Right ventricle myocardium superior (tissue), 1 donor: Measurements from ENCODE around the gene CTBP2. TPM values are rescaled to one million over a fixed set of nuclear protein-coding genes. Genes with fewer than 3 reads are reported as not detected.

ENCODE experiments used
- ATAC-seq: fragments of 200-7000 bp; cut with Tn5 transposase; one replicate; pipeline ENCODE4 v1.9.1; 2020; ENCODE audit warnings: mild to moderate bottlenecking; ENCODE audit not compliant: poor library complexity
- DNase-seq: peaks from one replicate; pipeline ENCODE4 v3.0.0-alpha.2; 2020
- intact Hi-C: fragments of 100-400 bp; cut with DNase I; formaldehyde crosslinking; loops from one replicate; pipeline ENCODE4 v1.11.2; 2022
- total RNA-seq: library from RNA; stranded (reverse); fragmentation: NEBNext Ultra II Directional; extraction: Animal tissue kit (Norgen Biotek cat#: 25700); gene quantifications from one replicate; pipeline ENCODE4 v1.2.1, GENCODE V29; 2021
- donor health status: DM: no; HTN: yes; CAD: no; lungs with severe emphysema.

CTBP2 gene
- total RNA-seq, 1 donor from 2014 or later: 29.4 TPM

DNA sequence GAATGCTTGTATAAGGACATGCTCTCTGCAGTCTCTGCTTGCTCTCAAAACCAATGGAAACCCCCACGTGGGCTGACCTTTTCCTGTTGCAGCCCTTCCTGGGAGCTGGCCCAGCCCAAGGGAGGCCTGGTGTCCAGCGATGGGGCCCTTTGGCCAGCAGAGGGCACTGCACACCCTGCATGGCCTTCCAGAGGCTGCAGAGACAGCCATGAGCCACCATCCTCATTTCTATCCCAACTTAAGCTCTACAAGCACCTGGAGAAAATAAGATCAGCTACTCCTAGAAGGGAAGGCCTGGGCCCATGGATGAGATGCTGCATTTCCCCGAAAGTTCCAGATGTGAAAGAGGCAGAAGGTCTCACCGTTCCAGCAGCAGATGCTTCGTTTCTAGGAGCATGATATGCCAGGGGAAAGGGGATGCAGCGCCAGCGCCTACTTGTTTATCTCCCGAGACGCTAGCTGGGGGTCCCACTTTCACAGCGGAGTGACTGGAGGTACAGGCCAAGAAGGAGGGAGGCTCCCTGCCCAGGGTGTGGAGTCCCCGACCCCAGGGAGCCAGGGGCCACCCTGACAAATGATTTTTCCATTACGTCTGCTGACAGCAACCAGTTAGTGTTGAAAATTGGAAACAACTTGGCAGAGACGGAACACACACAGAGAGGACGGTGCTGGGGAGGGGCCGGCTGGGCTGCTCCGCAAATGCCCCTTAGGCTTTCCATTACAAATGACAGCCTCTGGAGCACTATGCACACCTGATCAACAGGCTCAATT is 112.1 kb downstream of the CTBP2 start:
- peak; percentile 92 for DNase-seq
- intact Hi-C loops: loop anchor here (10.0 kb wide), 2 partner anchors 53 to 297 kb away; no protein-coding TSS in a partner anchor
- ATAC-seq: peak; percentile 94

DNA sequence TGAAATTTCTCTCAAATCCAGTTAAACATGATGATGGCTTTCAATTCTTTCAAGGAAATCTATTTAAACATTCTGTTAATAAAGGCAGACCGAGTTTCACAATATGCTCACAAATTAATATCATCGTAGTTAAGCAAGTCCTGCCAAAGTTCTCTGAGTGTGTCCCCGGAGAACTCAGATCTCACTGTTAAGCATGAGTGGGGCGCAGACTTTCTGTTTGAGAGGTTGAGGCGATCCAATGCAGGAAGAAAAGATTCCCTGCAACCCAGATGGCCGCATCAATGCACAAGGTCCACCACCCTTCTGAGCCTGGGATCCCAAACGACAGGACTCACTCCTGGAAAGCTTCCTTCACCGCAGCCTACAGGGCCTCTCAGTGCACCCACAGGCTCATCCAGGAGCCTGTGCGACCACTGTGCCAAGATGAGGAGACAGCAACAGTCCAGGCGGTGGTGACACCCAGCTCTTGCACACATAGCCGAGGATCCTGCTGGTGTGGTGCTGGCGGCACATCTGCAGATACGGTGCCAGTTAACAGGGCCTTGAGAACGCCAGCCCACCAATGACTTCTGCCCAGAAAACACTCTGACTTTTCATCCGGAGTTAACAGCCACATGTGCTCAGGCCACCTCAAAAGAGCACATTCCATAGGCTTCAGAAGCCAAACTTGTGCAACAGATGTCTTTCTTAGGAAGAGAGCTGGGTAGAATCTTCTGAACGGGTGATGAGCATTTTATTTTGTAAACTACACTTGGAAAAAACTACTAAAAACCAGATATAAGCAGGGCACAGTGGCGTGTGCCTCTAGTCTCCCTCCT is 116.3 kb downstream of the CTBP2 start:
- intact Hi-C loops: loop anchor here (10.0 kb wide), 2 partner anchors 49 to 301 kb away; no protein-coding TSS in a partner anchor
- no peak for ATAC-seq
- DNase-seq: no peak

DNA sequence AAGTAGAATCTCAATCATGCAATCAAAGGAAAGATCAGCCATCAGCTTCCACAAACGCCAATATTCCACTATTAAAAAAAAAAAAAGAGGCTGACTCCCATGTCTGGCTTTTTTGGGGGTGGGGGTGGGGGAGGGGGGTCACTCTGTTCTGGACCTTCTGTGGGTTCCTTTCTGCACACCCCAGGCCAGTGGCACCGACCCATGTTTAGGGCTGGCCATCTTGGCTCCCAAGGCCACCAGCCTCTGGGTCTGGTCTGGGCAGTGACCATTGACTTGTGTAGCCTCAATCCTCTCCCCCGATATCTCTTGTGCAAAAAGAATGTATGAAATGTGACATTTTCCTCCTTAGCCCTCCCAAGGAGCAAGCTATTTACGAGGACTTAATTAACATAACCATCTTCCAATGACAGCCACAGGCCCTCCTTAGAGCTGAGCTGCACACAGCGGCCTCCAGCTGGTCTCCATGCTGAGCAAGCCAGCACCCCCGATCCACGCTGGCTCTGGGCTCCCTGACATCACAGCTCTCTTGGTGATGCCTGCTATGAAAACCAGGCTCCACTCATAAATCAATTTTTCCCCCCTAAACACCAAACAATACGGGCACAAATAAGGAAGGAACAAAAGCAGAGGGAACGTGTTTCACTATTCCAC is 118.4 kb downstream of the CTBP2 start:
- no peak for DNase-seq
- intact Hi-C loops: loop anchor here (10.0 kb wide), 2 partner anchors 47 to 303 kb away; no protein-coding TSS in a partner anchor
- ATAC-seq: no peak

DNA sequence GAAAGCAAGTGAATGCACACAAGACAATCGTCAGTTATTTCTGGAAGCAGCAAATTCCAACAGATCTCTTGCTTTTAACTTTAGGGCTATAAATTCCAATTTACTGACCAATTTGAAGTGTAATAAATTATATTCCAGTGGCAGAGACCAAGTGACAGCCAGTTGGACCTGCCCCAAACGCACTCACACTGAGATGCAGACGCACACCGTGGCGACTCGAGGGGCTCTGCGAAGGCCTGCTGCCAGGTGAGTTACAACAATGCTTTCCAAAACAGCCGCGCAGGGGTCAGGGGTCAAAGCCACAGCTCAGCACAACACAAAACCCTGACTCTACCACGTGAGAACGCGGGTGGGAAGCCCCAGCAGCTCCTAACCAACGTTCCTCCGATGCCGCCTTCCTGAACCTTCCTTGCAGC is 121.0 kb downstream of the CTBP2 start:
- DNase-seq (no peak), ATAC-seq (no peak)
- intact Hi-C loops: no loop called here

DNA sequence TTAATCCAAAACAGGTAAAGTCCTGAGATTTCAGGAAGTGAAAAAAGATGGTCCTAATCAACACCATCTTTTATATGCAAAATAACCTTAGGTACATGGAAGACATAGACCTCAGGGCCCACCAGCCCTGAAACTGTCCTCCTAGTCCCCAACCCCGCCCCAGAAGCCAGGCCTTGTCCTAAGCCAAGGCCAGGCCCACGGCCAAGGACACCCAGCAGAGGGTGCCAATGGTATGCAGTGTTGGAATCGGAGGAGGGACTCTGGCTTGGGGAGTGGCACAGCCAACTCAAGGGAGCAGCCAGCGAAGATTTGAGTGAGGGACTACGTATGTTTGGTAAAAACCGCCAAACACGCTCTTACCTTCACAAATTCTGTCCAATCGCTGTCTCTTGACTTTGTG is 121.7 kb downstream of the CTBP2 start:
- intact Hi-C loops: no loop called here
- DNase-seq (peak; percentile 76), ATAC-seq (peak; percentile 90)

DNA sequence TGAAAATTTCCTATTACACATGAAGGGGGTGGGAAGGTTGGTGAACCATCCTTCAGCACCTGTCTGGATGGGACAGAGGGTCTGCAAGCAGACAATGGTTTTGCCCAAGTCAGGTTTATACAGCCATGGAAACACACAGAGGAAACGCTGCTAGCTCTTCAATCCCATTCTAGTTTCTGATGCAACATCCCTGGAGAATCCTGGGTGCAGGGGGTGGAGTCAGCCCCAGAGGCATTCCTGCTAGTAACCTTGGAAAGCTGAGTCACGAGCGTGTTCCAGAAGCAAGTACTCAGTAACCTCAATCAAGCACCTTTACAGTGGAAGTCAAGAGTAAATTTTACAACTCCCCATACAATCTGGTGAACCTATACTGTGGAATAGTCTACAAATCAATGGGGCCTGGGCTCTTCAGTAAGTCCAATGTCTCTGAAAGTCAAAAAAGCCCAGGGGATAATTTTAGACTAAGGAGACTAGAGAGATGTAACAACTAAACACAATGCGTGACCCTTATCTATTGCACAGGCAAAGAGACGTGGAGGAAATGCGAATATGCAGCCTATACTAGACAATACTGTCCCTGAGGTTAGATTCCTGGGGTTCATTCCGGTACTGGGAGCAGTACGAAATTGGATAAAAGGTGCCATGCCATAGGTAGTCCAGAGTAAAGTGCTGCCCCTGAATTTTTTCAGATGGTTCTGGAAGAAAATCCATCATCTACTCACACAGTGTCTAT is 123.1 kb downstream of the CTBP2 start:
- DNase-seq (no peak), ATAC-seq (peak; percentile 36)
- intact Hi-C loops: no loop called here

DNA sequence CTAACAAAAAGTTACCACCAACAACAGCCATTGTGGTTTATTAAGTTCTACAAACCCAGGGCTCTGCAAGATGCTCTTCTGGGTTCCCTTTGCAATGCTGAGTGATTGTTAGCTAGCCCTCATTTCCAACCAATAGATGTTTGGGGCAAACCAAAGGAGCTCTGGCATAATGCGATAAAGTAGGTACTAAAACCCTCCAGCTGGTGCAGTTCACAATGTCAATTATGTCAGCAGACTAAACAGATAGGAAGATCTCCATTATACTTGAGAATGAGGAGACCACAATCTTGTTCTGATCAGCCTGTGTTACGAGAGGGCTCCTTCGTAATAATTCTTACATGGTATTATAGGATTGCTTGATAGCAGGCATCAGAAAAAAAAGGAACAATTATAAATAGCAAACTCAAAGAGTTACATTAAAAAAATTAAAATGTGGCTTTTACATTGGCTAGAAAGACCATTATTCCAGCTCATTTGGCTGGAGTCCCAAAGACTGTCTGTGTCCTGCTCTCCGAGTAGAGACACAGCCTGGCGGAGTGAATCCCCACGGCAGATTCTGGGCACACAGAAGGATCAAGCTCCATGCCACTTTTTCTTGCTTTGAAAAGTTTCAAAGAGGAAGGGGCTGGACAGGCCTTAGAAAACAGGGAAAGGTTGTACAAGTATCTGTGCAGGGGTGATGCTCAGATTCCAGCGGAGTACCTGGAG is 124.6 kb downstream of the CTBP2 start:
- ATAC-seq (no peak), DNase-seq (no peak)
- intact Hi-C loops: no loop called here

DNA sequence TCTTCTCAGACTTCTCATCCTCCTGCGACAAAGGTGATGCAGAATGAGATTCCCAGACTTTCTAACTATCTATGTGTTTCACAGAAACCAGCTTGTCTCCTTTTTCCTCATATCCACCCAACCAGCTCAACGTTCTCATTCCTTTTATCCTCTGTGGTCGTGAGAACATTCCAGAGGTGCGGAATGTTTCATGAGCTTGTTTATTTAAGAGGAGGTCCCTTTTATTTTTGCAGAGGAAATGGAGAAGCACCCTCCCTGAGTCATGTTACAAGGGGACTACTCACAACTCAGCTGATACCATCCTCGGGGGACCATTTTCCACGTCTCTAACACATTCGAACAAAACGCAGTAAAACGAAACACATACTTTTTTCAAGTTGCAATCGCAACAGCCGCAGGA is 125.2 kb downstream of the CTBP2 start:
- no peak for ATAC-seq
- intact Hi-C loops: no loop called here

DNA sequence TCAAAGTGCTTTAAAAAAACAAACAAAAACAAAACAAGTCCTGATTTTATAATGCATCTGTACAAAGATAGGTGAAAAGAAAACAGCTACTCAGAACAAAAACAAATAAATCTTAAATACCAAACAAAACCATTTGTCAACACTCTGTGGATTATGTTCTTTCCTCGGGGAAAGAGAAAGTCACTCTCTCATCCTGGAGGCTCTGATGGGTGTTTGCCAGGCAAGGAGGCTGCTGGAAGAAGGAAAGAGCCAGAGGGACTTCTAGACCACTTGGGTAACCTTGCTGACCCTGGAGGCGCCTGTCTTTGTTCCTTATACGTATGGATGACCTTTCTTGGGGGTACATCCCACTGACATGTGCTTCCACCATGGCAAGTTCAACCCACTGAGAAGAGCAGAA is 125.7 kb downstream of the CTBP2 start:
- intact Hi-C loops: no loop called here
- DNase-seq (no peak), ATAC-seq (no peak)

More for the DNA sequence above, 125.2 kb downstream of the CTBP2 start:
- DNase-seq: no peak

DNA sequence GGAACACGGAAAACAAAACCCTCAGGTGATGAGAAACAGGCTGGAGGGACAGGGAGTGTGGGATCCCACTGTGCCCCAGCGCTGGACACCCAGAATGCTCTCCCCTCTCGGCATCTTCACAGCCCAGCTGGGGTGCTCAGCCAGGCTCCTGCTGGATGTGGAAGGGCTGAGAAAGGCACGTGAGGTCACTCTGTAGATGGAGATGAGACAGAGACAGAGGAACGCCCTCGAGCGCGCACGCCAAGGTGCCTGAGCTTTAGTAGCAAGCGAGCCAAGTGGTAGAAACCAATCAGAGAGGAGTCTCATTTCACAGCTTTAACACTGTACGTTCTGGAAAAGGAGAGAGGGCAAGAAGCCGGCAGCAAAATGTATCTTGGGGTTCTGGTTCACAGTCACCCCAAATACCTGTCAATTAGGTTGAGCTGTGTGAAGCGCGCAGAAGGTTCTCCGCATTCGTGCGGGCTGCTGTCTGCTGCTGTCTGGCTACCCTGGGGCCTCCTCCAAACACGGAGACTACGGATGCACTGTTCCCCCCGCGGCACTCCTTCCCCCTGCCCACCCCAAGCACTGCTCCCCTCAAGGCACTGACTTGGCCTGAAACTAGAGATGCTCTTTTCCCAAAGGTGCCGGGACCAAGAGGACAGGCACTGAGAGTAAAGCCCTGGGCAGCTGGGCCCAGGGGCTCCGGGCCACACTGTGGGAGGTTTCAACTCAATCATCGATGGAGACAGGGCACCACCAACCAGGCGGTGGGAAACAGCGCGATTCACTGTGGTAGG is 127.0 kb downstream of the CTBP2 start:
- intact Hi-C loops: no loop called here
- DNase-seq: no peak
- no peak for ATAC-seq

DNA sequence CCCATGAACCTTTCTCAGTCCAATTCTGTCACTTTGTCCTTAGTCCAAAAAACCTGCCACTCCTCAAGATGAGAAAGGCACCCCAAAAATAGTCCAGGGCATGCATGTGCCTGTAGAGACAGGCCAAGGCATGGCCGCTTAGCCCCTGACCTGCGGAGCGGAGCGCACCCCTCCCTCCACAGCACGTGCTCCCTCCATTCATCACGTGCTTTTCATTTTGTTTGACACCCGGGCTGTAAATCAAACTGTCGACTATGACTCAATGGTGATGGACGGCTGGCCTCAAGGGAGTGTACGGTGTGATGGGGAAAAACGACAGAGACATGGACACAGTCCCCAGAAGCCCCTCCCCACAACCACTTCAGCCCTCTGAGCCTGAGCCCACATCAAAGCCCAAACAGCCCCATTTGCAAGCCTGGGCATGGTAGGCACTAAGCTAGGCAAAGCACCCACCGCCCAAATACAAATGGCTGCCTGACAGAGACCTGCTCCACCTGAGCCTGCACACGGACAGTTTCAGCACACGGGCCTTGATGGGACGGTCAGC is 127.8 kb downstream of the CTBP2 start:
- ATAC-seq (no peak), DNase-seq (no peak)
- intact Hi-C loops: no loop called here

DNA sequence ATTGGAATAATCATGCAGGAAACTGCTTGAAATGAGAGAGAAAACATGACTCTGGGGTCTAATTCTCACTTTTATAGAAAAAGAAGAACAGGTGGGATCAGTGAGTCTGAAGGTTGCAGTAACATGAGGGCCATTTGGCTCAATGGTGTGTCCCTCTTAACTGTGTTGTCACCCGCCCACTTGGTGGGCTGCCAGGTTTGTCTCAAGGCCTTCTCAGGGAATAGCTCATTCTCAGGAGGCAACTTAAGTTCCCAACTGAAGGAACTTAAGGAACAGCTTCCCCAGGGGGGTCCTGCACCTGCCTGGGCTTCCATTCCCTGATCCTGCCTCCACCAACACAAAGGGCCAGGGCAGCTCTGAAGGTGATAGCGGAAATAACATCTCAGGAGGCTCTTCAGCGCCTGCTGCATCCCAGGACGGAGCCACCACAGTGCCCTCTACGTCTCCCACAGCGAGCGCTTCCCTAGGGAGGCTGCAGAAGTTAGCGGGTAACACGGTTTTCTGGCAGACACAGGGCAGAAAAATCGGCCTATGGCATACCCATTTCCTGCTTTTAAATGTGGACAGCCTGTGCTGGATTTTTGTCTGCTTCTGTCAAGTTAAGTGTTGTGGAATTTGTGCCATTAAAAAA is 129.7 kb downstream of the CTBP2 start:
- intact Hi-C loops: no loop called here
- DNase-seq (no peak), ATAC-seq (no peak)

DNA sequence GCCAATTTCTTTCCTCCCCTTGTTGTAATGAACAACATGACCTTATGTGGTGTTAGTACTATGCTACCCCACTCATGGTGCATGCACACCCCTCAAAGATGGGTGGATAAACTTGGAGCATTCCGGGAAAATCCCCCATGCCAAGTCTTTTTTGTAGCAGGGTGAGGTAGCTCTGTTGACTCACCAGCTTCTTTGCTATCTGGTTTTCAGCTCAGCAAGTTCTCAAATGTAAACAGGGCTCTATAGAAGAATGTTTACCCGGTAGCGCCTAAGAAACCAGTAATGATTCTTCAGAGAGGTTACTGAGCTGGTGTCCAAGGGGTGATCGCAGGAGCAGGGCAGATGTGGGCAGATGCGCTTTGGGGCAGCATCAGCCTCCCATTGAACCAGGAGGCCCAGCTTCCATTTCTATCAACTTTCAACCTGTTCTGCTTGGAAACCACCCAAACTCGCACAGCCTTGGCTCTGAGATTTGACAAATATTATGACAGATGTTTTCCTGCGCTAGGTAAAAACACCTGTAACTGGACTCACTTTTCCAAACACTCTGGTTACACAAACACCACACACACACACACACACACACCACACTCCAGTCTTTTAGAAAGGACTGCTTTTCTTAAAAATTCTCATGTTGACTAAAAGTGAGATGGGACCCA is 130.7 kb downstream of the CTBP2 start:
- ATAC-seq: no peak
- intact Hi-C loops: no loop called here
- no peak for DNase-seq

DNA sequence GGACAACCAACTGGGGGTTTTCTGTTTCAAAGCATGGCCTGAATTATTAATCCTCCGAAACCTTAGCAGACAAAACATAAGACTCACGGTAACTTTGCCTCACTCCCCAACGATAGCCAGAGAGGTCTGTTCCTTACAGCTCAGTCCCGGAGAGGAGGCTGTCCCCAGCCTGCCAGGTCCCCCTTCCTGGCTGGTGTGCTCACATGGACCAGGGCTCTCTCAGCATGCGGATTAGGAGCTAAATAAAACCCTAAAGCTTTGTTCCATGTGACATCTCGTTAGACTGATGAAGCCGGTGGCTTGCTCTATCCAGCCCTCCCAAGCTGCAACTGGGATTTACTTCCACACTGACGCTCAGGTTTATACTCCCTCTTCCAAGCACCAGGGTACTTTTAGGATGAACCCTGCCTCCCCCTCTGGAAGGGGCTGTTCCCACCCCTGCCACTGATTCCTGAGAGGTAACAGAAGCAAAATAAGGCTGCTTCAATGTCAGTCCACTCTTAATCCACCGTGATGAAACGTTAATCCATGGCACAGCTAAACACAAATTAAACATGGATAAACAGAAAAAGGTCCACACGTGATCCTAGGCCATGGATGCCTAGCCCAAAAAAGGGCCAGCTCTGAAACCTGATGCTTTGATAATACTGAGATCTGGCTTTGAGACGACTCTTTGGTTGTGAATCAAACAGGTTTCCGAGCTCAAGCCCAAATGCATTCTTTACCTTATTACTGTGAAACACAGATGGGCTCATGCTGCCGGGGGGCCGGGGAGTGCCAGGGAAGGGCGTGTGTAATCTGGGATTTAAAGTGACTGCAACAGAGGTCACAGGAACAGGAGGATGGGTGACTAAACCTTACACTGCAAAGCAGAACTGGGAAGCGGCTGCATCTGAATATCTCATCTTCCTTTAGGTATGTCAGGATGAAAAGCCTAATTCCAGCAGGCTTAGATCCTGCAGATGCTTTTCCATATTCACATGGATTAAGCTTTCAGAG is 132.2 kb downstream of the CTBP2 start:
- DNase-seq (no peak), ATAC-seq (peak; percentile 60)
- intact Hi-C loops: no loop called here
